Measurements from ENCODE around the gene CAPN11. TPM values are rescaled to one million over a fixed set of nuclear protein-coding genes. Genes with fewer than 3 reads are reported as not detected.

Gene CAPN11
- total and polyA plus RNA-seq, 2 experiments from 2014 or later: 1.1 to 1.7 TPM

- Mint-ChIP-seq H3K36me3 (ENCODE audit: low read depth) (no peaks in the 10 kb centered on the region; the same call in 2 of the 3 replicates), H3K27ac (no peak overlapping the region), H3K4me3 (no peak overlapping the region), H3K27me3 (ENCODE audit: insufficient read depth, low read depth, poor library complexity) (peaks cover 22% of the 10 kb centered on the region), H3K4me1 (peaks cover 21% of the 10 kb centered on the region), H3K9me3 (no peaks in the 10 kb centered on the region)
- H3K4me2 ChIP-seq: no peak overlapping the region
- no peaks in the 10 kb centered on the region for H3K36me3 ChIP-seq (ENCODE audit: insufficient read depth)
- no peaks in the 10 kb centered on the region for H4K20me1 ChIP-seq (replicated peaks; ENCODE audit: insufficient read depth)
- no peaks in the 10 kb centered on the region for H3K9me2 ChIP-seq (ENCODE audit: insufficient read depth)
- DNase-seq (ENCODE audit: low spot score): no peak
- H3K4me1 ChIP-seq (ENCODE audit: insufficient read depth): no peaks in the 10 kb centered on the region; the same call in 1 of the 2 replicates
- no peak overlapping the region for H3K27ac ChIP-seq (ENCODE audit: low read depth)
- H2AFZ ChIP-seq: no peak overlapping the region
- no peaks in the 10 kb centered on the region for H3F3A ChIP-seq (replicated peaks; ENCODE audit: low read depth)
- no peak for ATAC-seq
- no peaks in the 10 kb centered on the region for H3K27me3 ChIP-seq (ENCODE audit: insufficient read depth)
- H3K4me3 ChIP-seq: no peak overlapping the region
- TF ChIP-seq ZNF331 (CRISPR knock-in tag; IDR thresholded peaks at IDR 0.05; ENCODE audit: low read depth) (no peak), STAT1 (IDR thresholded peaks at IDR 0.05; ENCODE audit: unreplicated experiment) (no peak), JUNB (IDR thresholded peaks at IDR 0.05; ENCODE audit: unreplicated experiment) (no peak), ETS1 (IDR thresholded peaks at IDR 0.05) (no peak), EZH2 (IDR thresholded peaks at IDR 0.05; ENCODE audit: low read depth, unreplicated experiment) (no peak), ZNF114 (CRISPR knock-in tag; IDR thresholded peaks at IDR 0.05) (no peak), REST (IDR thresholded peaks at IDR 0.05; ENCODE audit: unreplicated experiment) (no peak), EZH2phosphoT487 (IDR thresholded peaks at IDR 0.05; ENCODE audit: unreplicated experiment) (no peak), ZNF462 (CRISPR knock-in tag; IDR thresholded peaks at IDR 0.05) (no peak), POLR2AphosphoS5 (IDR thresholded peaks at IDR 0.05; ENCODE audit: low read depth) (no peak), NANOG (IDR thresholded peaks at IDR 0.05; ENCODE audit: borderline replicate concordance) (no peak), CTCF (conservative IDR thresholded peaks at IDR 0.05; ENCODE audit: low read depth in 2 of 2) (no peak), CREB1 (CRISPR knock-in tag; IDR thresholded peaks at IDR 0.05; ENCODE audit: low read depth) (no peak)
- no peaks in the 10 kb centered on the region for H3K79me2 ChIP-seq (replicated peaks; ENCODE audit: insufficient read depth)
Measured at GRCh38 chr6:44179072-44179536, 20.5 kb downstream of the CAPN11 start.

Measured in GM23338 (cell line).